GM21381 (cell line): ENCODE data around the gene DNMT3A.

ENCODE experiments used
- ATAC-seq: cut with Tn5 transposase; IDR thresholded peaks from one replicate; pipeline ENCODE4 v1.9.1; 2021; ENCODE audit warnings: mild to moderate bottlenecking, moderate library complexity; ENCODE audit not compliant: unreplicated experiment

The DNMT3A gene

GRCh38 chr2:25347846-25348245 is 6.1 kb upstream of the DNMT3A start:
- no peak for ATAC-seq

DNA sequence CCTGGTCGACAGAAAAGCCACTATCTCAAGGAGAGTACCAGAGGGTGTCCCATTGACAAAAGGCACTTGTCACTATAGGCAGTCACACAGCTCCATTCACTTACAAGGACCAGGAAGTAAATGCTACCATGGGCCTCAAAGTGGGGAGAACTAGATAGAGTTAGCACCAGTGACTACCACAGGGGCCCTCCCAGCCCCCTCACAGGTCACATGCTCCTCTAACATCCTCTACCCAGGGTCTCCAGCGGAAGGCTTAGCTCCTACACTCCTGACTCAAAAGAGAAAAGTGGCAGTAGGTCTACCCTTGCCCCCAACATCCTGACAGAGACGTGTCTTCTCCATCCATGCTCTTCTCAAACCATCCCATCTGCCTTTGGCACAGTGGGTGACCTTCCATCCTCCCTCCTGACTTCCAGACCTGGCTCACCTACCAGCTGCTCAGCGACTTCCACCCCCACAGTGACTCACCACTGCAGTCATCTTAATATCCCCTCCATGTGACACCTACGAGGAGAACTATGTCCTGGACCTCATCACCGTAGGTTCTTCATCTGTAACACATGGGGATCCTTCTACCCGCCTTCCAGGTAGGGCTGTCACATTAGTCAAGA is 5.6 kb upstream of the DNMT3A start:
- ATAC-seq = no peak

DNA sequence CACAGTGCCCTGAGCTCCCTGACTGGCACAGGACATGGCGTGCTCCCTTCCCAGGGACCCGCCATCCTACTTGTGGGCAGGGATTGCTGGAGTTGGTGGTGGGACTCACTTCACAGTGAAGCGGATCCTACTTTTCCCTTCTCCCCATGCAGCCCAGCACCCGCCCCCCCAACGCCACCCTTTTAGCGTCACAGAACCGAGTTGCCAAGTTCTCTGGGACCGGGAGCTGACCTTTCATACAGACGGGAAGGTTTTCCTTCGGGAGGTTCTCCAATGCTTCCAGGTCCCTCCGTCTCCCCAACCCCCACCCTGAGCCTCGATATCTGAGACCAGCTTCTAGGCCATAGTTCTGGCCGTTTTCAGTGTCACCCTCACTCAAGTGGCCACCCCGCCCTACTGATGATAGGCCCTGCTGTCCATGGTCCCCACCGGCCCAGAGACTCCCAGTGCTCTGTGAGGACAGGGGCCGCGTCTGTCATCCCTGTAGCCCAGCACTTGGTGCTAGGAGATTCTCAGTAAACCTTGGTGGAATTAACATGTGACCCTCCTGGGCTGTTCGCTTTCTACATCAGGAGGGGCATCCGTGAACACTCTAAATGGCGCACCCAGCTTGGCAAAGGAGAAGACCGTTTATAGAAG is 1.6 kb upstream of the DNMT3A start:
- no peak for ATAC-seq

- peak; percentile 76 for ATAC-seq
These were observed 854 bp upstream of the DNMT3A start for GRCh38 chr2:25342372-25343186.

DNA sequence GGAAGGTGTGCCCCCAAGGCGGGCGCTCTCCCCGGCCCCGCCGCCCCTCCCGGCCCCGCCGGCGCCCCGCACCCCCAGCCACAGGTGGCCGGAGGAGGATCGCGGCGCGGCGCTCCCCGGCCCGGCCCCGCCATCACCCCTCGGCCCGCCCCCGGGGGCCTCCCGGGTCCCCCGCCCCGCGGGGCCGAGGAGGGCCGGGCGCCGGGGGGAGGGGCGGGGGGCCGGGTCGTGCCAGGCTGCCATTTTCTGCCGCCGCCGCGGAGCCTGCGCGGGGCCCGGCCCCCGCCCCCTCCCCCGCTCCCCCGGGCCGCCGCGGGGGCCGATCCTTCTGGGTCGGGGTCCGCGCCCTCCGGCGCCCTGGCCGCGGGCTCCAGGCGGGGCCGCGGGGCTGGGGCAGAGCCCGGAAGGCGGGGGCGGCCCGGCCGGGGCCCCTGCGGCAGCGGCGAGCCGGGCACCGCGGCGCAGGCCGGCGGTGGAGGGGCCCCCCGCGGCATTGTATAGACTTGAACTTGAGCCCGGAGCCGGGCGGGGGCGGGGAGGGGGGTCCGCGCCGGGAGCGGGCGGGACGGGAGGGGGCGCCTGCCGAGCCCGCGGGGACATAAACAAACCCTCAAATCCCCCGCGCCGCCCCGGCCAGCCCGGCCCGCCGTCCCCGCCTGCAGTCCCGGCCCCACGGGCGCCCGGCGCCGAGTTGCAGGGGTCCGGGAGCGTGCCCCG is 556 bp downstream of the DNMT3A start:
- peak; percentile 21 for ATAC-seq

- peak; percentile 5 for ATAC-seq
These were observed 1.4 kb downstream of the DNMT3A start for GRCh38 chr2:25340181-25340921.

GRCh38 chr2:25339791-25340180 is 1.9 kb downstream of the DNMT3A start:
- ATAC-seq = no peak

DNA sequence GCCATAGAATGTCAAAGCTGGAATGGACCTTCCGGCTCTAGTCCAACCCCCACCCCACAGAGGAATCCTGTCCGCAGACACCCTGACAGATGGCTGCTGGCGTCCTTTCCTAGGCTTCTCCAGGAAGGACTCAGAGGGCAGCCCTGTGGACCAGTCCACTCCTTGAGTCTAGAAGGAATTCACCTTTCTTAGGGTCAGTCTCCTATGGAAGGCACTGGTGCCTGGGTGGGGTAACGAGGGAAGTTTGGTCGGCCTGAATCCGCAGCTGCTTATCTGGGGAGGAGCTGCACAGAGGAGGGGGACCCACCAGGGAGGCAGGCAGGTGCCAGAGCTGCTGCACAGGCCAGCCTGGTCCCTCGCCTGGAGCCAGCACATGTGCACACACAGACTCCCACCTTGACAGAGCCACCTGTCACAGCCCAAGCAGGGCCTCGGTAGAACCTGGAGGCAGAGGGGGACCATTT is 2.5 kb downstream of the DNMT3A start:
- no peak for ATAC-seq

- no peak for ATAC-seq
These were observed 3.3 kb downstream of the DNMT3A start for GRCh38 chr2:25338401-25338800.

DNA sequence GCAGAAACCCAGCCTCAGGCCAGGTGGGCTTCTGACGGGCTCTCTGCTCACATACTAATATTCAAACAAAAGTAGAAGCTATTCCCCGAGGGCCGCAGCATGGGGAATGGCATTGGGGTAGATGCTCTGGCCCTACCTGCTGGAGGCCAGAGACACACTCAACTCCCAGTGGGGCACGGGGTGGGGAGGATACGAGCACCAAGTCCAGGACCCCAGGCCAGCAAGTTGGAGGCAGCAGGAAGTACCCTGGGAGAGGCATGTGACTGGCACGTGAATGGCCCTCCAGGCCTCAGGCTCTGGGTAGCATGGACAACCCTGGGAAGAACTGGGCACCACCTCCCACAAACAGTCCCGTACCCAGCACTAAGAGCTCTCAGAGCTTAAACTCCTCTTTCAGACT is 3.8 kb downstream of the DNMT3A start:
- ATAC-seq = no peak

DNA sequence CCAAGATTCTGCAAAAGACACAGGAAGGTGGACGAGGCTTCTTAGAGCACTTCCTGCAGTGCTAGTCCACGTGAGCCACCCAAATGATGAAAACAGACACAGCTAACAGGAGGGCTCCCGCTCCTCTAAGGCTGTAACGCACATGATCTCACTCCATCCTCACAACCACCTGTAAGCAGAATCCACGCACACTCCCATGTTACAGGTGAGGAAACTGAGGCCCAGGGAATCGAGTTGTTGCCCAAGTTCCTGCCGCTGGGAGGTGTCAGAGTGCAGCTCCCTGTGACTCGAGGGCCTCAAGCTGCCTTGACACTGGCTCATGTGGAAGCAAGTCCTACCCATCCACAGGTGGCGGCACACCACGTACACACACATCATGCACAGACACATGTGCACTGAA is 4.4 kb downstream of the DNMT3A start:
- ATAC-seq = no peak

- ATAC-seq = no peak
These were observed 5.3 kb downstream of the DNMT3A start for GRCh38 chr2:25336383-25336841.

GRCh38 chr2:25335971-25336370 is 5.8 kb downstream of the DNMT3A start:
- ATAC-seq = no peak

GRCh38 chr2:25335204-25335603 is 6.5 kb downstream of the DNMT3A start:
- no peak for ATAC-seq

DNA sequence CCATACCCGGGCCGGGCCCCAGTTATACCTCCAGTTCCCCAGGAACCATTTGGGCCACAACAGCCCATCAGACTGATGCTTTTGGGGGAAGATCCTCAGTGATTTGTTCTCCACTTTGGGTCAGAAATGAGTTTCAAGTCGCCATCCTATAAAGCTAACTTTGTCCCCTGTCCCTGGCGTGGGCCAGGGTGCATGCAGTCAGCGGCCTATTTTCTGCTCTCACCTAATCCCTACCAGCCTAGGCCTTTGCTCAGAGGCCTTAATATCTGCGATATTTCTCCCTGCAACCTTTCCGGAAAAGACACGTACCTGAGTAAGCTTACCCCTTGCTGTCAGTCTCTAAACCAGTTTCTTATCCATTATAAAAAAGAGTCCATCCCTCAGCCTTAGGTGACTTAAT is 7.2 kb downstream of the DNMT3A start:
- ATAC-seq = no peak

- ATAC-seq = no peak
These were observed 7.7 kb downstream of the DNMT3A start for GRCh38 chr2:25333981-25334380.

DNA sequence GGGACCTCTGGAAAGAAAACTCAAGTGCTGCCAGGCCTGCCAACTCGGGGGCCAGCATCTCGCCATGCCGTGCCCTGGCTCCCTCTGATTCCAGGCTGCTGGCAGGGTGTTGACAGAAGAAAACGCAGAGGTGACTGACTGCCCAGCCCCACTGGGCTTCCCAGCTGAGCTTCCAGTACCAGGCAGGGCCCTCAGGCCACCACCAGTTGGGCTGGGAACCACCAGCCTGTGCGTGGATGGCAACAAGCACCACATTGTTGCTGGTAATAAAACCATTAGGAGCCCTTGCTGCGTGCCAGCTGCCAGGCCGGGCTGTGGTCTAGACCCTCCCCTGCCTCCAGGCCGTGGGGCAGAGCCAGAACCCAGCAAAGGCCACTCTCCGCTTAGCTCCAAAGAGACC is 9.2 kb downstream of the DNMT3A start:
- no peak for ATAC-seq

DNA sequence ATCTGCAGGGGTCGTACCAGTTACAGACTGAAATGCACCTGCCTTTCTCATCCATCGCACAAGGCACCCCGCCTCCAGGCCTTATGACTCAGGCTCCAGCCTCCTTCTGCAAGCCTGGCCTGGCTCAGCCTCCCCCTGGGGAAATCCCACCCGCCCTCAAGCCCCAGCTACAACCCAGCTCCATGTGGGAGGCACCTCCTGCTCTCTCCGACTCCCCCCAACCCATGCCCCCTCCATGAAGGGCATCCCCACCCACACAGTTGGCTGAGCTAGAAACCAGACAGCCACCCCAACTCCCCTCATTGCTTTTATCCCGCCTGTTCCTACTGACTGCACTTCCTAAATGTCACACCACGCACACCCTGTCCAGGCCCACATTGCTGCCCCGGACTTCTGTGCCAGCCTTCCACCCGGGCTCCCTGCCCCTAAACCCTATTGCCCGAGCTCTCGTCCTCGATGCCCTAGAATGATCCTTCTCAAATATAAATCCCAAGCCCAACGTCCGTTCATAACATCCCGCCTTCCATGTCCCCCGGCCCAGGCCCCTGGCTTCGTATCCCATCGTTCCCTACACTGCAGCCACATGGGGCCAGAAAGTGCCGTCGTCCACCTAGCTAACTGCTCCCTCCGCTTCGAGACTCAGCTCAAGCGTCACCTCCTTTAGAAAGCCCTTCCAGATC is 9.9 kb downstream of the DNMT3A start:
- ATAC-seq = no peak

DNA sequence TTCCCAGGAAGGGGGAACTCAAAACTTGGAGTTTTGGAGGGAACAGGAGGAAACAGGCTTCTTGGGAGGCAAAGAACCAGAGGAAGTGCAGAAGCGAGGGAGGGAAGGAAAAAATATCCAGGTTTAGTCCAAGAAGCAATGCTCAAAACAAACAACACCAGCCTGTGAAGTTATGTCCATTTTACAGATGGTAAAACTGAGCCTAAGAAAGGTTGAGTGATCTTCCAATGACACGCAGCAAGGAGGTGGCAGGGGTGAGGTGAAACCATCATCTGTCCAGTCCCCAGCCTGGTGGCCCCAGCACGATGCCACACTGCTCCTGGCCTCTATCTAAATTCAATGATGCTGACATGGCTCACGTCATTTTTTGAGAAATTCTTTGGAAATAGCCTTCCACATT is 10.8 kb downstream of the DNMT3A start:
- no peak for ATAC-seq

GRCh38 chr2:25330273-25330672 is 11.5 kb downstream of the DNMT3A start:
- ATAC-seq = no peak
